SK-N-SH treated with all-trans-retinoic acid at 6 μM for 48 hours (cell line): Measurements from ENCODE around the gene SLC15A1.

Experiments used
- BACH2 ChIP-seq: fragments of 250-450 bp; sonication (Bioruptor Pico); IDR thresholded peaks from 2 replicates; pipeline ENCODE4 v1.9.0; 2021; ENCODE audit warnings: mild to moderate bottlenecking, borderline replicate concordance
- GLIS3 ChIP-seq: fragments of 250-450 bp; sonication (Bioruptor Pico); IDR thresholded peaks from 2 replicates; pipeline ENCODE4 v1.5.0; 2020; ENCODE audit warnings: mild to moderate bottlenecking, moderate library complexity
- OSR1 ChIP-seq: fragments of 250-450 bp; sonication (Bioruptor Pico); IDR thresholded peaks from 2 replicates; pipeline ENCODE4 v1.8.0; 2022; ENCODE audit warnings: moderate library complexity, mild to moderate bottlenecking, inconsistent platforms
- PATZ1 ChIP-seq: fragments of 250-450 bp; sonication (Bioruptor Pico); IDR thresholded peaks from 2 replicates; pipeline ENCODE4 v1.8.0; 2020; ENCODE audit warnings: mild to moderate bottlenecking, moderate library complexity, borderline replicate concordance
- RARB ChIP-seq: fragments of 250-450 bp; sonication (Bioruptor Pico); IDR thresholded peaks from 2 replicates; pipeline ENCODE4 v1.8.0; 2021; ENCODE audit warnings: mild to moderate bottlenecking, moderate library complexity
- SNAI2 ChIP-seq: fragments of 250-450 bp; sonication (Bioruptor Pico); IDR thresholded peaks from 2 replicates; pipeline ENCODE4 v1.5.0; 2020; ENCODE audit warnings: mild to moderate bottlenecking, moderate library complexity
- TOX ChIP-seq: fragments of 250-450 bp; sonication (Bioruptor Pico); IDR thresholded peaks from 2 replicates; pipeline ENCODE4 v1.8.0; 2021; ENCODE audit warnings: mild to moderate bottlenecking, moderate library complexity, borderline replicate concordance
- ZC3H10 ChIP-seq: fragments of 250-450 bp; sonication (Bioruptor Pico); IDR thresholded peaks from 2 replicates; pipeline ENCODE4 v1.5.1; 2021; ENCODE audit warnings: mild to moderate bottlenecking, moderate library complexity
- ZNF8 ChIP-seq: fragments of 450-650 bp; formaldehyde crosslinking; IDR thresholded peaks from 2 replicates; pipeline ENCODE4 v1.5.0; 2020; ENCODE audit warnings: mild to moderate bottlenecking, moderate library complexity

- TF ChIP-seq BACH2 (CRISPR knock-in tag) (no peak), PATZ1 (CRISPR knock-in tag) (no peak), ZNF8 (no peak), OSR1 (CRISPR knock-in tag) (no peak), GLIS3 (CRISPR knock-in tag) (no peak), ZC3H10 (CRISPR knock-in tag) (no peak), TOX (no peak), SNAI2 (no peak), RARB (CRISPR knock-in tag) (no peak)
Measured at GRCh38 chr13:98761126-98761985, 8.9 kb upstream of the SLC15A1 start.
